WTC11 (cell line): Measurements from ENCODE around the gene TMEM131L.

Experiments used
- ATF2 ChIP-seq: sonication (generic); formaldehyde crosslinking; IDR thresholded peaks from 2 replicates; pipeline ENCODE4 v1.8.1; 2022; ENCODE audit warnings: low read depth, missing genetic modification reagents, borderline replicate concordance
- CTCF ChIP-seq: fragments of 200-600 bp; IDR thresholded peaks from 2 replicates; pipeline ENCODE4 v1.8.0; 2022; ENCODE audit warnings: antibody characterized with exemption
- IRF2 ChIP-seq: sonication (generic); formaldehyde crosslinking; IDR thresholded peaks from 2 replicates; pipeline ENCODE4 v1.8.0; 2022; ENCODE audit warnings: low read depth, missing genetic modification reagents, borderline replicate concordance

GRCh38 chr4:153428941-153429475, 37.2 kb upstream of the TMEM131L start:
- no peak for TF ChIP-seq CTCF
- TF ChIP-seq ATF2 = no peak
- TF ChIP-seq IRF2 (CRISPR knock-in tag) = no peak
